ENCODE measurements around the gene SMG6. TPM values are rescaled to one million over a fixed set of nuclear protein-coding genes. Genes with fewer than 3 reads are reported as not detected.

Gene SMG6
- total RNA-seq, 2 donors from 2014 or later: 12.5 to 22.1 TPM

- Histone ChIP-seq H3K36me3 (replicated peaks in 1 of 2; ENCODE audit: insufficient read depth in 1 of 2, low read depth in 2 of 2) (peaks cover 0 to 14% of the 10 kb centered on the region in 2 donors), H3K27me3 (no peaks in the 10 kb centered on the region), H3K4me1 (no peaks in the 10 kb centered on the region), H3K4me3 (no peak overlapping the region), H3K9me3 (no peaks in the 10 kb centered on the region), H3K27ac (no peak overlapping the region)
- 56 to 90% methylated on average over 1 of the region's 1 CpG for WGBS, 2 donors
- no peak for ATAC-seq
- no peak for DNase-seq
- TF ChIP-seq CTCF (IDR thresholded peaks at IDR 0.05) (no peak), POLR2A (IDR thresholded peaks at IDR 0.05) (no peak)
- intact Hi-C loops (cut with DNase I): no loop called here
Measured at GRCh38 chr17:2275722-2276121, 27.9 kb downstream of the SMG6 start.

GRCh38 chr17:2274414-2274813 is 29.2 kb downstream of the SMG6 start:
- WGBS, 2 donors: 38 to 54% methylated on average over 2 of the region's 2 CpGs
- no peak overlapping the region for H3K4me3 ChIP-seq
- no peak for TF ChIP-seq CTCF (IDR thresholded peaks at IDR 0.05)
- no peak for TF ChIP-seq POLR2A (IDR thresholded peaks at IDR 0.05)
- ATAC-seq (no peak), DNase-seq (no peak)
- no peaks in the 10 kb centered on the region for H3K4me1 ChIP-seq
- intact Hi-C loops (cut with DNase I): no loop called here
- H3K36me3 ChIP-seq (replicated peaks in 1 of 2; ENCODE audit: insufficient read depth in 1 of 2, low read depth in 2 of 2): peaks cover 0 to 8% of the 10 kb centered on the region in 2 donors
- no peak overlapping the region for H3K27ac ChIP-seq
- no peaks in the 10 kb centered on the region for H3K9me3 ChIP-seq
- no peaks in the 10 kb centered on the region for H3K27me3 ChIP-seq

GRCh38 chr17:2271985-2272702 is 31.4 kb downstream of the SMG6 start:
- intact Hi-C loops (cut with DNase I): no loop called here
- WGBS, 2 donors: 91 to 93% methylated on average over 2 to 3 of the region's 3 CpGs
- no peaks in the 10 kb centered on the region for H3K4me1 ChIP-seq

GRCh38 chr17:2267354-2267753 is 36.2 kb downstream of the SMG6 start:
- Histone ChIP-seq H3K4me3 (no peak overlapping the region), H3K27ac (no peak overlapping the region), H3K4me1 (no peaks in the 10 kb centered on the region), H3K9me3 (no peaks in the 10 kb centered on the region), H3K36me3 (replicated peaks in 1 of 2; ENCODE audit: insufficient read depth in 1 of 2, low read depth in 2 of 2) (peaks cover 0 to 2% of the 10 kb centered on the region in 2 donors), H3K27me3 (no peaks in the 10 kb centered on the region)
- TF ChIP-seq CTCF (IDR thresholded peaks at IDR 0.05) (no peak), POLR2A (IDR thresholded peaks at IDR 0.05) (no peak)
- ATAC-seq (no peak), DNase-seq (no peak)
- WGBS, 2 donors: 86 to 93% methylated on average over 4 of the region's 4 CpGs
- intact Hi-C loops (cut with DNase I): no loop called here

More at GRCh38 chr17:2271985-2272702, 31.4 kb downstream of the SMG6 start:
- TF ChIP-seq POLR2A (IDR thresholded peaks at IDR 0.05) (no peak), CTCF (IDR thresholded peaks at IDR 0.05) (no peak)
- Histone ChIP-seq H3K4me3 (no peak overlapping the region), H3K27ac (no peak overlapping the region), H3K27me3 (no peaks in the 10 kb centered on the region), H3K36me3 (replicated peaks in 1 of 2; ENCODE audit: insufficient read depth in 1 of 2, low read depth in 2 of 2) (peaks cover 0 to 7% of the 10 kb centered on the region in 2 donors), H3K9me3 (no peaks in the 10 kb centered on the region)
- ATAC-seq (no peak), DNase-seq (no peak)

- Histone ChIP-seq H3K27ac (no peak overlapping the region), H3K27me3 (no peaks in the 10 kb centered on the region), H3K4me1 (no peaks in the 10 kb centered on the region), H3K36me3 (replicated peaks in 1 of 2; ENCODE audit: insufficient read depth in 1 of 2, low read depth in 2 of 2) (peaks cover 0 to 2% of the 10 kb centered on the region in 2 donors), H3K4me3 (no peak overlapping the region), H3K9me3 (no peaks in the 10 kb centered on the region)
- ATAC-seq: no peak
- DNase-seq: no peak
- TF ChIP-seq CTCF (IDR thresholded peaks at IDR 0.05): no peak
- no peak for TF ChIP-seq POLR2A (IDR thresholded peaks at IDR 0.05)
- 56 to 90% methylated on average over 3 of the region's 3 CpGs for WGBS, 2 donors
- intact Hi-C loops (cut with DNase I): no loop called here
Measured at GRCh38 chr17:2266865-2267228, 36.7 kb downstream of the SMG6 start.
